PC-3 (cell line): ENCODE measurements around the gene CACNA1D. TPM values are rescaled to one million over a fixed set of nuclear protein-coding genes. Genes with fewer than 3 reads are reported as not detected.

Source experiments
- ATAC-seq: fragments of 200-7000 bp; cut with Tn5 transposase; 2 replicates; pipeline ENCODE4 v1.9.1; 2020; ENCODE audit warnings: mild to moderate bottlenecking, moderate library complexity
- BruUV-seq: library from RNA; stranded (reverse); fragments of 400-500 nt; replicated peaks from 2 replicates; lab custom pipeline; 2021; lab: Mats Ljungman, UMichigan
- CTCF ChIA-PET: fragments of 300-600 bp; sonication (Branson Sonifier 250); formaldehyde crosslinking; loops from one replicate; lab custom pipeline; 2022; ENCODE audit warnings: antibody characterized with exemption; lab: Charles Lee
- POLR2A ChIA-PET: fragments of 300-600 bp; sonication (Branson Sonifier 250); formaldehyde crosslinking; loops from one replicate; lab custom pipeline; 2022; ENCODE audit warnings: antibody characterized with exemption; ENCODE audit not compliant: unreplicated experiment; lab: Charles Lee
- DNase-seq: peaks from one replicate; pipeline ENCODE4 v3.0.0-alpha.2; 2015
- H2AFZ ChIP-seq: fragments of 300-600 bp; sonication (generic); 2 replicates; pipeline ENCODE4 v1.6.0; 2016; ENCODE audit warnings: antibody characterized with exemption, low read length
- H3F3A ChIP-seq: fragments of 300-600 bp; sonication (generic); one replicate; pipeline ENCODE4 v1.6.0; 2017; ENCODE audit warnings: antibody characterized with exemption, low read length, control low read depth, mild to moderate bottlenecking; ENCODE audit not compliant: unreplicated experiment
- H3K27ac ChIP-seq: fragments of 300-600 bp; sonication (generic); 2 replicates; pipeline ENCODE4 v1.5.1; 2016; ENCODE audit warnings: mild to moderate bottlenecking, low read length
- H3K27me3 ChIP-seq: fragments of 300-600 bp; sonication (generic); 2 replicates; pipeline ENCODE4 v1.6.1; 2016; ENCODE audit warnings: low read length, mixed read lengths
- H3K36me3 ChIP-seq: fragments of 300-600 bp; sonication (generic); 2 replicates; pipeline ENCODE4 v1.6.1; 2016; ENCODE audit warnings: low read depth, mixed run types, low read length, mixed read lengths
- H3K4me1 ChIP-seq: fragments of 300-600 bp; sonication (generic); 2 replicates; pipeline ENCODE4 v1.5.1; 2016; ENCODE audit warnings: low read length; ENCODE audit not compliant: insufficient read depth
- H3K4me2 ChIP-seq: fragments of 300-600 bp; sonication (generic); 2 replicates; pipeline ENCODE4 v1.6.0; 2016; ENCODE audit warnings: low read length
- H3K4me3 ChIP-seq: fragments of 300-600 bp; sonication (generic); 2 replicates; pipeline ENCODE4 v1.5.1; 2016; ENCODE audit warnings: mild to moderate bottlenecking, low read length, mixed read lengths
- H3K79me2 ChIP-seq: fragments of 300-600 bp; sonication (generic); 2 replicates; pipeline ENCODE4 v1.6.1; 2017; ENCODE audit warnings: low read length, mixed read lengths
- H3K9ac ChIP-seq: fragments of 300-600 bp; sonication (generic); 2 replicates; pipeline ENCODE4 v1.6.0; 2016; ENCODE audit warnings: mild to moderate bottlenecking, low read length
- H3K9me2 ChIP-seq: fragments of 300-600 bp; sonication (generic); replicated peaks from 2 replicates; pipeline ENCODE4 v1.6.1; 2016; ENCODE audit warnings: mixed run types, low read length, mixed read lengths
- H3K9me3 ChIP-seq: fragments of 300-600 bp; sonication (generic); 2 replicates; pipeline ENCODE4 v1.6.1; 2016; ENCODE audit warnings: low read length, mixed read lengths
- H4K20me1 ChIP-seq: fragments of 300-600 bp; sonication (generic); 2 replicates; pipeline ENCODE4 v1.6.1; 2016; ENCODE audit warnings: low read length, mixed read lengths
- EZH2 ChIP-seq: fragments of 300-600 bp; sonication (generic); IDR thresholded peaks from one replicate; pipeline ENCODE4 v1.6.1; 2017; ENCODE audit warnings: antibody characterized with exemption, mild to moderate bottlenecking, low read length; ENCODE audit not compliant: unreplicated experiment
- EZH2phosphoT487 ChIP-seq: fragments of 300-600 bp; sonication (generic); IDR thresholded peaks from 2 replicates; pipeline ENCODE4 v1.6.1; 2018; ENCODE audit warnings: mild to moderate bottlenecking, antibody characterized with exemption, low read length, borderline replicate concordance
- intact Hi-C: fragments of 100-400 bp; cut with micrococcal nuclease; formaldehyde crosslinking; loops from 2 replicates; pipeline ENCODE4 v1.9.0; 2023
- total RNA-seq: library from RNA; depleted of rRNA; stranded (reverse); fragments of >200 nt; gene quantifications from 2 replicates; pipeline ENCODE4 v1.2.3, GENCODE V29; 2014
- TF ChIP-seq, protein P1 (sequence below): fragments of 300-600 bp; sonication (generic); conservative IDR thresholded peaks from 2 replicates; pipeline ENCODE4 v1.5.1; 2017; ENCODE audit warnings: antibody characterized with exemption, low read depth, mild to moderate bottlenecking, low read length

CACNA1D gene
- total RNA-seq, 1 experiment from 2014 or later: not detected

DNA sequence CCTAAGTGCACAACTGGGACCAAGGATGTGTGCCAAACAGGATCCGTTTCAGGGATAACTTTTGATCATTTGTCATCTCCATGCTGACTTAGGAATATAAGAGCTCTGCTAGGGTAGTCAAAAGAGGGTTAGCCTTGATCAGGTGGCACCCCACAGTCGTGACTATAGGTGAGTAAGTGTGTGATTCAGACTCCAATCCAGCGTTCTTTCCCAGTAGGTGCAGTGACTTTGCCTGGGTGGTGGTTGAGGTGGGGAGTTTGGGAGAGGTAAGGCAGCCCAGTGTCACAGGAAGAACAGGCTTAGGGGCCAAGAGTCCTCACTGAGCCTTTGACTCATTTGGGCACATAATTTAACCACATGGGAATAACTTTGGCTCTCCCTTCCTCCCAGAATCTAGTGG lies 300.8 kb downstream of the CACNA1D start:
- peaks cover 4% of the 10 kb centered on the region; the same call in 1 of the 2 replicates for H3K4me1 ChIP-seq
- H3K4me2 ChIP-seq: no peak overlapping the region
- intact Hi-C loops: no loop called here
- H4K20me1 ChIP-seq: no peaks in the 10 kb centered on the region
- H3K36me3 ChIP-seq: no peaks in the 10 kb centered on the region
- H3F3A ChIP-seq: no peaks in the 10 kb centered on the region
- H2AFZ ChIP-seq: no peak overlapping the region
- BruUV-seq: no TSS peak
- H3K9me3 ChIP-seq: no peaks in the 10 kb centered on the region
- no peaks in the 10 kb centered on the region for H3K9me2 ChIP-seq
- no peak overlapping the region for H3K9ac ChIP-seq
- ATAC-seq (peak; percentile 76), DNase-seq (peak; percentile 67)
- H3K27me3 ChIP-seq: peaks cover 49% of the 10 kb centered on the region
- no peak overlapping the region for H3K4me3 ChIP-seq
- POLR2A ChIA-PET: no interaction called here
- H3K27ac ChIP-seq: no peak overlapping the region
- TF ChIP-seq, protein P1, sequence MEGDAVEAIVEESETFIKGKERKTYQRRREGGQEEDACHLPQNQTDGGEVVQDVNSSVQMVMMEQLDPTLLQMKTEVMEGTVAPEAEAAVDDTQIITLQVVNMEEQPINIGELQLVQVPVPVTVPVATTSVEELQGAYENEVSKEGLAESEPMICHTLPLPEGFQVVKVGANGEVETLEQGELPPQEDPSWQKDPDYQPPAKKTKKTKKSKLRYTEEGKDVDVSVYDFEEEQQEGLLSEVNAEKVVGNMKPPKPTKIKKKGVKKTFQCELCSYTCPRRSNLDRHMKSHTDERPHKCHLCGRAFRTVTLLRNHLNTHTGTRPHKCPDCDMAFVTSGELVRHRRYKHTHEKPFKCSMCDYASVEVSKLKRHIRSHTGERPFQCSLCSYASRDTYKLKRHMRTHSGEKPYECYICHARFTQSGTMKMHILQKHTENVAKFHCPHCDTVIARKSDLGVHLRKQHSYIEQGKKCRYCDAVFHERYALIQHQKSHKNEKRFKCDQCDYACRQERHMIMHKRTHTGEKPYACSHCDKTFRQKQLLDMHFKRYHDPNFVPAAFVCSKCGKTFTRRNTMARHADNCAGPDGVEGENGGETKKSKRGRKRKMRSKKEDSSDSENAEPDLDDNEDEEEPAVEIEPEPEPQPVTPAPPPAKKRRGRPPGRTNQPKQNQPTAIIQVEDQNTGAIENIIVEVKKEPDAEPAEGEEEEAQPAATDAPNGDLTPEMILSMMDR: no peak
- TF ChIP-seq EZH2phosphoT487 (no peak), EZH2 (no peak)
- H3K79me2 ChIP-seq: no peaks in the 10 kb centered on the region
- CTCF ChIA-PET: no interaction called here

DNA sequence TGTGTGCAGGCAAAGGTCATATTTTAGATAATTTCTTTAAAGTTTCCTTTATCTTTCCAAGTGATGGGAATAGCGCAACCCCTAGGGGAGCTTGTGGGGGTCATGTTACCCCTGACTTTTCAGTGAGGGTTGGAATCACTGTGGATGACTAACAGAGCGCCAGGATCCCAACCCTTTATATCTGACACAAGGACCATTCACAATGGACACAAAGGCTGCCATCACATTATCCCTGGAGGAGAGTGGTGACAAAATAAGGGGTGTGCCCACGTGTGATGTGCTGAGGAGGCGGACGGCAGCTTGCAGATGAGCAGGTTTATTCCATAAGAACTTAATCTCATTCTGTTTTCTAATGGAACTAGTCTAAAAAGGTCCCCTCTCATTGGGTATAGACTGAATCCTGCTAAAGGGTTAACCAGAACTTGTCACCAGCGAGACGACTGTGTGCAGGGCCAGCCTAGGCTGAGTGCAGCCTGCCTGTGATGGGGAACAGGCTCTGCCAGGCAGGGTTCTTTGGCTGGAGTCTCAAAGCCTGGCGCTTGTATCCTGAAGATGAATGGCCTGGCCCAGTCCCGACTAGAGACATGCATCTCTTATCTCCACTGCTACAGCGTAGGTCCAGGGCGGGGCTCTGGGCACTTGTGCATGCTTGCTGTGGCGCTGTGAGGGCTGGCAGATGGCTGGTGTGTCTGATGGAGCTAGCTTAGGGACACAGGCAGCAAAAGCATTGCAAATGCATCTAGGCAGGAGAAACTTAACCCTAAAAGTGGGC lies 301.6 kb downstream of the CACNA1D start:
- ChIA-PET CTCF (no interaction called here), POLR2A (no interaction called here)
- Histone ChIP-seq H2AFZ (no peak overlapping the region), H3K79me2 (no peaks in the 10 kb centered on the region), H3K4me1 (peaks cover 4% of the 10 kb centered on the region; the same call in 1 of the 2 replicates), H3F3A (no peaks in the 10 kb centered on the region), H3K4me2 (no peak overlapping the region), H3K36me3 (no peaks in the 10 kb centered on the region), H4K20me1 (no peaks in the 10 kb centered on the region), H3K27me3 (peaks cover 51% of the 10 kb centered on the region), H3K9me3 (no peaks in the 10 kb centered on the region), H3K9me2 (no peaks in the 10 kb centered on the region), H3K9ac (no peak overlapping the region), H3K27ac (no peak overlapping the region), H3K4me3 (no peak overlapping the region)
- ATAC-seq: 0 out of 2 replicates have a peak, but pooled peaks have one; percentile 37
- no peak for DNase-seq
- TF ChIP-seq EZH2phosphoT487 (no peak), EZH2 (no peak)
- TF ChIP-seq, protein P1: no peak
- intact Hi-C loops: no loop called here
- BruUV-seq: no TSS peak

DNA sequence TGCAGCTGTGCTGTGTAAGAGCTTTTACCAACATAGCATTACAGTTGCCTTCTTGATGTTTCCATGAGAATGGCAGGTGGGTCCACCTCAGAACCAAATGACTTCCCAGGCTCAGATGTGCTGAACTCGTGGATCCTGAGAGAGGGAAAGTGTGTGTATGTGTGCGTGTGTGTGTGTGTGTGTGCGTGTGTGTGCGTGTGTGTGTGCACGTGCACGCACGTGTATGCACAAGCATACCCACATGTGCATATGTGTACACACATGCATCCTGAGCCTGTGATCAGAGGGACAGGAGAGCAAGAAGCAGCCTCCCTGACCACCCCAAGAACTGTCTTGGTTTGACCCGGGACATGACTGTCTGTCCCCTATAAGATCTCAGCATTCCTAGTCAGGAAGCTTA lies 303.7 kb downstream of the CACNA1D start:
- Histone ChIP-seq H3K9me2 (no peaks in the 10 kb centered on the region), H3F3A (no peaks in the 10 kb centered on the region), H2AFZ (no peak overlapping the region), H3K4me2 (no peak overlapping the region), H3K27ac (no peak overlapping the region), H3K4me3 (no peak overlapping the region), H3K9ac (no peak overlapping the region), H3K4me1 (peaks cover 4% of the 10 kb centered on the region; the same call in 1 of the 2 replicates), H3K36me3 (no peaks in the 10 kb centered on the region), H3K9me3 (no peaks in the 10 kb centered on the region), H4K20me1 (no peaks in the 10 kb centered on the region), H3K79me2 (no peaks in the 10 kb centered on the region), H3K27me3 (peaks cover 69% of the 10 kb centered on the region)
- ATAC-seq: no peak
- ChIA-PET POLR2A (no interaction called here), CTCF (no interaction called here)
- intact Hi-C loops: no loop called here
- no peak for TF ChIP-seq EZH2phosphoT487
- TF ChIP-seq, protein P1: no peak
- TF ChIP-seq EZH2: no peak
- DNase-seq: no peak
- BruUV-seq: no TSS peak
